Right atrium auricular region (tissue), 2 donors: ENCODE data around the gene FGF2. TPM values are rescaled to one million over a fixed set of nuclear protein-coding genes. Genes with fewer than 3 reads are reported as not detected.

Source experiments
- DNase-seq: peaks from one replicate; pipeline ENCODE4 v3.0.0-alpha.2; 2019; ENCODE audit warnings: low spot score
- H3K27ac ChIP-seq, 2 donors: fragments of 200-600 bp; sonication (generic); 1 replicate in 1 of 2; 2 replicates in 1 of 2; pipeline ENCODE4 v1.5.1; 2016 to 2019
- H3K27me3 ChIP-seq, 2 donors: fragments of 200-600 bp; sonication (generic); one replicate each; pipeline versions ENCODE4 v1.5.1 to v1.6.0; 2017 to 2019
- H3K36me3 ChIP-seq: fragments of 200-600 bp; sonication (generic); one replicate; pipeline ENCODE4 v1.5.1; 2016
- H3K4me1 ChIP-seq, 2 donors: fragments of 200-600 bp; sonication (generic); one replicate each; pipeline versions ENCODE4 v1.5.1 to v1.6.0; 2017 to 2019
- H3K4me3 ChIP-seq, 2 donors: fragments of 200-600 bp; sonication (generic); 1 replicate in 1 of 2; 2 replicates in 1 of 2; pipeline ENCODE4 v1.5.1; 2017 to 2019; ENCODE audit warnings: mild to moderate bottlenecking in 1 of 2, moderate library complexity in 1 of 2
- H3K9me3 ChIP-seq, 2 donors: fragments of 200-600 bp; sonication (generic); one replicate each; pipeline ENCODE4 v1.5.1; 2019
- total RNA-seq, 2 donors: library from RNA; depleted of rRNA; stranded (reverse); fragments of >200 nt; gene quantifications; one replicate each; pipeline ENCODE4 v1.1.0, GENCODE V29; 2016
- TF ChIP-seq, protein P1 (sequence below), 2 donors: fragments of 200-600 bp; sonication (generic); IDR thresholded peaks; one replicate each; pipeline ENCODE4 v1.5.1; 2019; ENCODE audit warnings: antibody characterized with exemption in 2 of 2

FGF2 gene
- total RNA-seq, 2 donors from 2014 or later, result 4.3 to 11.6 TPM

GRCh38 chr4:122796801-122797404, 29.7 kb upstream of the FGF2 start:
- Histone ChIP-seq H3K27me3 (no peaks in the 10 kb centered on the region), H3K27ac (peak overlapping the region in 1 of 2 donors; percentile 44), H3K36me3 (no peaks in the 10 kb centered on the region), H3K4me1 (peaks cover 0 to 14% of the 10 kb centered on the region in 2 donors), H3K4me3 (no peak overlapping the region), H3K9me3 (no peaks in the 10 kb centered on the region)
- TF ChIP-seq, protein P1, sequence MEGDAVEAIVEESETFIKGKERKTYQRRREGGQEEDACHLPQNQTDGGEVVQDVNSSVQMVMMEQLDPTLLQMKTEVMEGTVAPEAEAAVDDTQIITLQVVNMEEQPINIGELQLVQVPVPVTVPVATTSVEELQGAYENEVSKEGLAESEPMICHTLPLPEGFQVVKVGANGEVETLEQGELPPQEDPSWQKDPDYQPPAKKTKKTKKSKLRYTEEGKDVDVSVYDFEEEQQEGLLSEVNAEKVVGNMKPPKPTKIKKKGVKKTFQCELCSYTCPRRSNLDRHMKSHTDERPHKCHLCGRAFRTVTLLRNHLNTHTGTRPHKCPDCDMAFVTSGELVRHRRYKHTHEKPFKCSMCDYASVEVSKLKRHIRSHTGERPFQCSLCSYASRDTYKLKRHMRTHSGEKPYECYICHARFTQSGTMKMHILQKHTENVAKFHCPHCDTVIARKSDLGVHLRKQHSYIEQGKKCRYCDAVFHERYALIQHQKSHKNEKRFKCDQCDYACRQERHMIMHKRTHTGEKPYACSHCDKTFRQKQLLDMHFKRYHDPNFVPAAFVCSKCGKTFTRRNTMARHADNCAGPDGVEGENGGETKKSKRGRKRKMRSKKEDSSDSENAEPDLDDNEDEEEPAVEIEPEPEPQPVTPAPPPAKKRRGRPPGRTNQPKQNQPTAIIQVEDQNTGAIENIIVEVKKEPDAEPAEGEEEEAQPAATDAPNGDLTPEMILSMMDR (IDR thresholded peaks at IDR 0.05), result no peak
- DNase-seq, result no peak

DNA sequence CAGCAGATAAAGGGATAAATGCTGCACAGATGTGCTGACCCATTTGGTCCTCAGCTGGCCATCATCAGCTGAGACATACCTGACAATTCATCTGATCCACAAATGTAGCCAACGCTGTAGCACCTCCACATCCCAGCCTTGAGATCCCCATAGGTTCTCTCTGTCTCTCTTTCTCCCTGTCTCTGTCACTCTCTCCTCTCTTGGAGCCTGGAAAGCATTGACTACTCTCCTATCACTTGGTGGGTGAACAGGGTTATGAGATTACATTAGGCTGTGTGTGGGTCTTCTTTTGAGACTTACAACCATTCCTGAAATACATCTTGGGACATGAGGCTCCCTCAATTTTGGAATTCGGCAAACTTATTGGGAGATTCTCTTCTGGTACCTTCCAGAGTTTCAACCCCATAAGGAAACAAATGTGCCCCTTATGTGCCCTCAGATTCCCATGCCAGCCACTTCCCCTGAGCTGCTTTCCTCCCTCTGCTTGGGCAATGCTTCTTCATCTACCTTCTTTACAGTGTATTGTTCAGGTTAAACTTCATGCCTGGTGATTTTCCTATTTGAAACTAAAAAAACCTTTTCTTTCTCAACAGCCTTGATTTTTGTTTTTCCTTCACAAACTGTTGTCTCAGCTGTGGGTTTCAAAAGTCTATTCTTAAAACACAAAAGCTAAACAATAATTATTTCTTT, 29.1 kb upstream of the FGF2 start:
- TF ChIP-seq, protein P1 (IDR thresholded peaks at IDR 0.05), result no peak

DNA sequence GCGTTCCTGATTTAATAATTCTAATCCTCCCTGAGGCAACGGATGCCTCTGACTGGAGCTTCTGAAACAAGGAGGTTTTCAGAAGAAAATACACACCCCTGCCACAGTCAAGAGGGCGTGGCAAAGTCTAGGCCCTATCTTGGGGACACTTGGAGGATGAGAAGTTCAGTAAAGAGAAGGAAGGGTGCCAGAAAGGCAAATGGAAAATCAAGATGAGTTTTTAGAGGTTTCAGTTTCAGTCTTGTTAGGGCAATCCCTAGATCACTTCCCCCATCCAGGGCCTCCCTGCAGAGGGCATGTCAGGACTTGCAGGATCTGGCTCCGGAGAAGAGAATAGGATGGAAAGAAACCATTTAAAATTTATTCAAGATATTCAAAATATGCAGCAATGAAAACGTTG, 28.5 kb upstream of the FGF2 start:
- Histone ChIP-seq H3K4me1 (peaks cover 0 to 14% of the 10 kb centered on the region in 2 donors), H3K27me3 (no peaks in the 10 kb centered on the region), H3K4me3 (peak overlapping the region in 1 of 2 donors; percentile 1), H3K36me3 (no peaks in the 10 kb centered on the region), H3K27ac (peak overlapping the region; percentile 4 to 44), H3K9me3 (no peaks in the 10 kb centered on the region)
- TF ChIP-seq, protein P1 (IDR thresholded peaks at IDR 0.05), result no peak
- DNase-seq, result peak; percentile 60

More for the DNA sequence above, 29.1 kb upstream of the FGF2 start:
- H3K27me3 ChIP-seq, result no peaks in the 10 kb centered on the region
- no peak for DNase-seq
- H3K9me3 ChIP-seq, result no peaks in the 10 kb centered on the region
- H3K4me1 ChIP-seq, result peaks cover 0 to 14% of the 10 kb centered on the region in 2 donors
- no peaks in the 10 kb centered on the region for H3K36me3 ChIP-seq
- H3K27ac ChIP-seq, result peak overlapping the region; percentile 4 to 44
- H3K4me3 ChIP-seq, result peak overlapping the region in 1 of 2 donors; percentile 1

GRCh38 chr4:122798917-122799316, 27.7 kb upstream of the FGF2 start:
- DNase-seq, result no peak
- H3K4me1 ChIP-seq, result peaks cover 0 to 14% of the 10 kb centered on the region in 2 donors
- TF ChIP-seq, protein P1 (IDR thresholded peaks at IDR 0.05), result no peak
- H3K9me3 ChIP-seq, result no peaks in the 10 kb centered on the region
- no peak overlapping the region for H3K4me3 ChIP-seq
- H3K27ac ChIP-seq, result no peak overlapping the region
- no peaks in the 10 kb centered on the region for H3K27me3 ChIP-seq
- H3K36me3 ChIP-seq, result no peaks in the 10 kb centered on the region

DNA sequence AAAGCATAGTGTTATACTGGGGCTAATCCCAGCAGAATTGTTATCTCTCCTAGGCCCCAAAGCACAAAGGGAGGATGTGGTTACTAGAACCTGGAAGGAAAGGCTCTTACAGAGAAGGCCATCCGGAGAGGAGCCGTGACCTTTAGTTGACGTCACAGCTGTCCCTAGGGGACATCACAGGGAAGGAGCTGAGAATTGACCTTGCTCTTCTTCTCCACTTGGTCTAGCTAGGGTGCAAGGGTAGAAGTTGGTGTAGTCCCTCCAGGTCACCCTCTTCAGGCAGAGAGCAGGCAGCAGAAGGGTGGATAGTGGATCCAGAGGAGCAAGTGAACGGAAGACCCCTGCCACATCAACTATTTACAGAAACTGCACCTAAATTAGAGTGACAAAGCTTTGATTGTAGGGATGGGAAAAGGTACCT, 22.8 kb upstream of the FGF2 start:
- TF ChIP-seq, protein P1 (IDR thresholded peaks at IDR 0.05), result no peak
- Histone ChIP-seq H3K36me3 (no peaks in the 10 kb centered on the region), H3K9me3 (no peaks in the 10 kb centered on the region), H3K27ac (no peak overlapping the region), H3K4me1 (no peaks in the 10 kb centered on the region), H3K27me3 (no peaks in the 10 kb centered on the region), H3K4me3 (no peak overlapping the region)
- no peak for DNase-seq
